H1 (cell line): ENCODE results near the gene RELB. TPM values are rescaled to one million over a fixed set of nuclear protein-coding genes. Genes with fewer than 3 reads are reported as not detected.

Experiments
- CTCF ChIA-PET: fragments of 300-600 bp; sonication (Branson Sonifier 250); formaldehyde crosslinking; loops from one replicate; lab custom pipeline; 2021; ENCODE audit not compliant: partially characterized antibody; lab: Charles Lee
- POLR2A ChIA-PET: fragments of 300-600 bp; sonication (Branson Sonifier 250); formaldehyde crosslinking; loops from one replicate; lab custom pipeline; 2021; ENCODE audit warnings: inconsistent platforms; ENCODE audit not compliant: partially characterized antibody; lab: Charles Lee
- DNase-seq, 2 experiments: peaks; one replicate each; pipeline versions ENCODE4 v3.0.0 to v3.0.0-alpha.2; 2010 to 2022; ENCODE audit warnings: low spot score in 2 of 2, low read depth in 1 of 2, mixed read lengths in 1 of 2
- FAIRE-seq: peaks from 2 replicates; lab custom pipeline; 2011; peaks lifted over from hg19 to GRCh38; lab: Jason Lieb, UNC
- H2AFZ ChIP-seq: 2 replicates; pipeline ENCODE4 v1.8.1; 2012; ENCODE audit warnings: low read length, inconsistent platforms
- H2AK5ac ChIP-seq: 2 replicates; pipeline ENCODE4 v1.6.1; 2013; ENCODE audit warnings: low read depth, low read length
- H2BK120ac ChIP-seq: replicated peaks from 2 replicates; pipeline ENCODE3; 2013; ENCODE audit warnings: low read depth, low read length, inconsistent platforms
- H2BK12ac ChIP-seq: 2 replicates; pipeline ENCODE4 v1.6.1; 2013; ENCODE audit warnings: low read depth, low read length
- H2BK15ac ChIP-seq: 2 replicates; pipeline ENCODE4 v1.6.1; 2013; ENCODE audit warnings: low read length
- H2BK20ac ChIP-seq: 2 replicates; pipeline ENCODE4 v1.6.1; 2013; ENCODE audit warnings: low read length
- H2BK5ac ChIP-seq: 2 replicates; pipeline ENCODE4 v1.6.1; 2013; ENCODE audit warnings: low read depth, low read length
- H3K14ac ChIP-seq: 2 replicates; pipeline ENCODE4 v1.6.1; 2013; ENCODE audit warnings: inconsistent platforms; ENCODE audit not compliant: insufficient read length
- H3K18ac ChIP-seq: 2 replicates; pipeline ENCODE4 v1.6.1; 2013; ENCODE audit warnings: low read length; ENCODE audit errors: extremely low read depth
- H3K23ac ChIP-seq: 2 replicates; pipeline ENCODE4 v1.6.1; 2013; ENCODE audit warnings: inconsistent platforms; ENCODE audit not compliant: insufficient read length
- H3K23me2 ChIP-seq: 2 replicates; pipeline ENCODE4 v1.6.1; 2013; ENCODE audit warnings: low read depth, low read length
- H3K27ac ChIP-seq: 2 replicates; pipeline ENCODE4 v1.6.1; 2011; ENCODE audit warnings: low read depth, low read length, inconsistent platforms
- H3K27me3 ChIP-seq, 4 experiments: replicated peaks in 1 of 4; 1 replicate in 1 of 4; 2 replicates in 3 of 4; pipeline versions ENCODE4 v1.6.1 to v1.8.1; 2011 to 2013; ENCODE audit warnings: low read length in 3 of 4, mild to moderate bottlenecking in 3 of 4, inconsistent platforms in 2 of 4, mixed read lengths in 2 of 4, moderate library complexity in 1 of 4; ENCODE audit not compliant: control insufficient read depth in 3 of 4, insufficient read depth in 3 of 4; ENCODE audit errors: extremely low read depth in 1 of 4
- H3K36me3 ChIP-seq, 4 experiments: 2 replicates each; pipeline versions ENCODE4 v1.6.1 to v1.8.1; 2011 to 2013; ENCODE audit warnings: mild to moderate bottlenecking in 4 of 4, low read length in 3 of 4, moderate library complexity in 2 of 4, control low read depth in 1 of 4, inconsistent platforms in 1 of 4; ENCODE audit not compliant: insufficient read depth in 4 of 4, control insufficient read depth in 2 of 4
- H3K4ac ChIP-seq: replicated peaks from 2 replicates; pipeline ENCODE3; 2013; ENCODE audit warnings: low read length, low read depth, mixed read lengths, inconsistent platforms; ENCODE audit not compliant: insufficient read length
- H3K4me1 ChIP-seq, 4 experiments: replicated peaks in 1 of 4; 1 replicate in 1 of 4; 2 replicates in 3 of 4; pipeline versions ENCODE4 v1.6.1 to v1.8.1; 2011 to 2013; ENCODE audit warnings: low read length in 3 of 4, inconsistent platforms in 2 of 4, mixed read lengths in 1 of 4; ENCODE audit not compliant: insufficient read depth in 4 of 4, control insufficient read depth in 3 of 4
- H3K4me2 ChIP-seq, 2 experiments: 2 replicates each; pipeline versions ENCODE4 v1.6.1 to v1.8.1; 2011 to 2013; ENCODE audit warnings: low read depth in 2 of 2, low read length in 2 of 2, control low read depth in 1 of 2, inconsistent platforms in 1 of 2, mild to moderate bottlenecking in 1 of 2; ENCODE audit not compliant: insufficient read depth in 1 of 2
- H3K4me3 ChIP-seq, 4 experiments: fragments of 200-600, 300-600 bp in 1 of 4; sonication (generic), shearing (Covaris generic), sonication (Bioruptor Twin) in 1 of 4; 2 replicates each; pipeline versions ENCODE4 v1.5.1 to v1.8.1; 2011 to 2016; ENCODE audit warnings: low read length in 4 of 4, low read depth in 3 of 4, control low read depth in 2 of 4, inconsistent platforms in 2 of 4, mild to moderate bottlenecking in 2 of 4, mixed read lengths in 1 of 4, moderate library complexity in 1 of 4; ENCODE audit not compliant: insufficient read depth in 2 of 4; ENCODE audit errors: extremely low read depth in 1 of 4
- H3K56ac ChIP-seq: replicated peaks from 2 replicates; pipeline ENCODE3; 2013; ENCODE audit warnings: low read depth, mild to moderate bottlenecking, mixed read lengths, low read length, inconsistent platforms; ENCODE audit not compliant: insufficient read length
- H3K79me1 ChIP-seq: 2 replicates; pipeline ENCODE4 v1.6.1; 2013; ENCODE audit warnings: low read depth, low read length, control low read depth
- H3K79me2 ChIP-seq, 2 experiments: 2 replicates each; pipeline versions ENCODE4 v1.6.1 to v1.8.1; 2012 to 2013; ENCODE audit warnings: low read length in 2 of 2, mild to moderate bottlenecking in 2 of 2, inconsistent platforms in 1 of 2; ENCODE audit not compliant: insufficient read depth in 2 of 2, control insufficient read depth in 1 of 2
- H3K9ac ChIP-seq, 4 experiments: replicated peaks in 1 of 4; 1 replicate in 1 of 4; 2 replicates in 3 of 4; pipeline versions ENCODE4 v1.6.1 to v1.8.1; 2011 to 2013; ENCODE audit warnings: low read depth in 3 of 4, low read length in 3 of 4, control low read depth in 2 of 4, mild to moderate bottlenecking in 2 of 4, moderate library complexity in 2 of 4, inconsistent platforms in 1 of 4; ENCODE audit errors: extremely low read depth in 1 of 4
- H3K9me3 ChIP-seq, 2 experiments: 2 replicates each; pipeline versions ENCODE4 v1.6.1 to v1.8.1; 2012 to 2013; ENCODE audit warnings: mild to moderate bottlenecking in 2 of 2, moderate library complexity in 2 of 2, control low read depth in 1 of 2, inconsistent platforms in 1 of 2, low read depth in 1 of 2, low read length in 1 of 2, mixed read lengths in 1 of 2; ENCODE audit not compliant: insufficient read depth in 2 of 2
- H4K20me1 ChIP-seq, 2 experiments: replicated peaks in 1 of 2; 2 replicates each; pipeline versions ENCODE3 to v1.8.1; 2011 to 2013; ENCODE audit warnings: inconsistent platforms in 2 of 2, low read length in 2 of 2, mild to moderate bottlenecking in 1 of 2; ENCODE audit not compliant: insufficient read depth in 2 of 2, control insufficient read depth in 1 of 2
- H4K5ac ChIP-seq: 2 replicates; pipeline ENCODE4 v1.6.1; 2013; ENCODE audit warnings: low read length, low read depth, mixed read lengths, inconsistent platforms; ENCODE audit not compliant: insufficient read length
- H4K8ac ChIP-seq: 2 replicates; pipeline ENCODE4 v1.8.0; 2013; ENCODE audit warnings: mild to moderate bottlenecking, moderate library complexity, low read length, inconsistent platforms; ENCODE audit not compliant: insufficient read depth; ENCODE audit errors: extremely low read depth
- H4K91ac ChIP-seq: replicated peaks from 2 replicates; pipeline ENCODE3; 2013; ENCODE audit warnings: low read length, mixed read lengths, inconsistent platforms; ENCODE audit not compliant: insufficient read length
- ASH2L ChIP-seq: fragments of 200-600, 300-600 bp; sonication (generic); IDR thresholded peaks from one replicate; pipeline ENCODE4 v1.7.1; 2017; ENCODE audit warnings: low read length
- CHD2 ChIP-seq: IDR thresholded peaks from 2 replicates; pipeline ENCODE4 v1.6.1; 2012; ENCODE audit warnings: low read length, improper control_type of control experiment
- EP300 ChIP-seq, 2 experiments: IDR thresholded peaks; 1 replicate in 1 of 2; 2 replicates in 1 of 2; pipeline ENCODE4 v1.6.1; 2011 to 2012; ENCODE audit warnings: low read depth in 2 of 2, low read length in 2 of 2, mild to moderate bottlenecking in 2 of 2, borderline replicate concordance in 1 of 2, inconsistent platforms in 1 of 2, moderate library complexity in 1 of 2
- GABPA ChIP-seq: IDR thresholded peaks from 2 replicates; pipeline ENCODE4 v1.6.1; 2011; ENCODE audit warnings: mild to moderate bottlenecking, low read length, moderate library complexity, borderline replicate concordance; ENCODE audit not compliant: insufficient read depth
- POLR2A ChIP-seq, 2 experiments: IDR thresholded peaks; 1 replicate in 1 of 2; 2 replicates in 1 of 2; pipeline ENCODE4 v1.6.1; 2011; ENCODE audit warnings: low read depth in 2 of 2, low read length in 2 of 2, mild to moderate bottlenecking in 2 of 2; ENCODE audit errors: control extremely low read depth in 1 of 2
- POLR2AphosphoS5 ChIP-seq: IDR thresholded peaks from 2 replicates; pipeline ENCODE4 v1.6.1; 2011; ENCODE audit warnings: low read depth, low read length
- RFX5 ChIP-seq: IDR thresholded peaks from 2 replicates; pipeline ENCODE4 v1.6.1; 2011; ENCODE audit warnings: low read depth, low read length, improper control_type of control experiment, borderline replicate concordance
- SAP30 ChIP-seq: fragments of 300-600 bp; sonication (generic); IDR thresholded peaks from 2 replicates; pipeline ENCODE4 v1.7.1; 2012; ENCODE audit warnings: low read length, moderate library complexity, mild to moderate bottlenecking, inconsistent platforms; ENCODE audit not compliant: insufficient read depth, insufficient replicate concordance
- SP2 ChIP-seq: IDR thresholded peaks from 2 replicates; pipeline ENCODE4 v1.6.1; 2012; ENCODE audit warnings: mild to moderate bottlenecking, low read length, inconsistent platforms
- WGBS, 2 experiments: shearing (Covaris generic) in 1 of 2; methylation state at CpG; one replicate each; pipeline versions ENCODE4 v1.1.6 to v1.1.7; 2013 to 2015; ENCODE audit warnings: low lambda C conversion rate in 2 of 2, mixed read lengths in 2 of 2, inconsistent platforms in 1 of 2, low coverage in 1 of 2, missing lambda C conversion rate in 1 of 2; ENCODE audit not compliant: insufficient replicate concordance in 2 of 2, insufficient coverage in 1 of 2, insufficient read length in 1 of 2; ENCODE audit errors: extremely low coverage in 1 of 2, missing lambda C conversion rate in 1 of 2; 5-methylcytosine and 5-hydroxymethylcytosine counted together
- polyA plus RNA-seq, 7 experiments: library from polyadenylated mRNA; depleted of rRNA in 3 of 7; stranded (reverse) in 5 of 7; unstranded in 2 of 7; fragments of >200 nt in 5 of 7; fragments of 200-250 nt in 2 of 7; gene quantifications; 1 replicate in 5 of 7; 2 replicates in 1 of 7; 4 replicates in 1 of 7; pipeline versions ENCODE4 v1.2.1 to v1.2.3, GENCODE V29; 2011 to 2013; ENCODE audit warnings: missing spikeins in 2 of 7, mixed read lengths in 2 of 7
- total RNA-seq: library from RNA; stranded (reverse); fragmentation: NEBNext Ultra II Directional; extraction: Animal tissue kit (Norgen Biotek cat#: 25700); gene quantifications from 2 replicates; pipeline ENCODE4 v1.2.1, GENCODE V29; 2021
- TF ChIP-seq, protein P1 (sequence below): IDR thresholded peaks from 2 replicates; pipeline ENCODE4 v1.6.1; 2012; ENCODE audit warnings: inconsistent platforms

RELB gene
- total and polyA plus RNA-seq, 2 of the 8 experiments (the other 6 are each of a cell fraction or from before 2014, with no cell fraction given), result 10.0 to 13.1 TPM

DNA sequence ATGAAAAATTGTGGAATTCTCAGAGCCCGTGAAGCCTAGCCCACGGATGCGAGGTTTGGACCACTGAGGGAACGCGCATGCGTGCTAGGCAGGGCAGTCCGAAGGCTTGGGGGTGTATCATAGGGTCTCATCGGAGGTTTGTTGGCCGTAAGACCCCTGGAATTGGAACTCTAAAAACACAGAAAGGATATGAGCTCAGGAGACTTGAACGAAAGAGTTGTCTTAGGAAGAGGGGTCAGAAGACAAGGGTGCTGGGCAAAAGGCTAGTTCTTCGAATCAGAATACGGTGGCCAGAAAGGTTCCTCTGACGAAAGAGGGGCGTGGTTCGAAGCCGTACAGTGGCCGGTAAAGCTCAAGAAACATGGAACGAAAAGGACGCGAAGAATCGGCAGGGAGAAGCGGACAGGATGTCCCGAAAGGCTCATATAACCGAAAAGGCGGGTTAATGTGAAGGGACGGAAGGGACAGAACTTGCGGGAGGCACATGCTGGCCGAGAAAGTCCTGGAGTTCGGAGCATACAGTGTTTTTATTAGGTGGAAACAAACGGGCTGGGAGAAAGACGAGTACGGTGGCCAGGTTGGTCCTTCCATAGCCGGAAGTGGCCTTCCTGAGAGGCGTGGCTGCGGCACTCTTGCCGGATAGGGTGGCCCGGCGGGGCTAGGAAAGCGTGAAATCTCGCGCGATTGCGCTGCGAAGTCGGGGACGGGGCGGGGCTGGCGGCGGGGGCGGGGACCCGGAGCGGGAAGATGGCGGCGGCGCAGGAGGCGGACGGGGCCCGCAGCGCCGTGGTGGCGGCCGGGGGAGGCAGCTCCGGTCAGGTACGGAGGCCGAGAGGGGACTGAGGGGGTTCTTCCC, 46.4 kb upstream of the RELB start, which contains the start of gene CLPTM1:
TSS of gene CLPTM1 (plus strand) at position 732 of the 856 bp plus-strand sequence. CDS start at position 748, 16 bp downstream.
- Histone ChIP-seq H3K23me2 (peaks cover 12% of the 10 kb centered on the region; the same call in 1 of the 2 replicates), H3K18ac (peak within 1 kb of the TSS; percentile 95), H2BK5ac (peak within 1 kb of the TSS; percentile 99), H3K27ac (peak within 1 kb of the TSS; percentile 96), H4K5ac (peak within 1 kb of the TSS; percentile 92), H3K14ac (no peak within 1 kb of the TSS), H2AFZ (peak within 1 kb of the TSS; percentile 99), H4K8ac (peak within 1 kb of the TSS; percentile 93), H3K27me3 (no peaks in the 10 kb centered on the region), H3K4me3 (peak within 1 kb of the TSS; percentile 68 to 95 (median 90)), H3K79me2 (peaks cover 29 to 48% of the 10 kb centered on the region in 2 experiments), H2BK120ac (no peak within 1 kb of the TSS), H2BK20ac (no peak within 1 kb of the TSS), H3K4me2 (peak within 1 kb of the TSS; percentile 78 to 84), H3K4ac (peak within 1 kb of the TSS; percentile 71), H3K9me3 (no peaks in the 10 kb centered on the region), H3K36me3 (no peaks in the 10 kb centered on the region), H3K56ac (peak within 1 kb of the TSS; percentile 40), H2BK12ac (peak within 1 kb of the TSS; percentile 94; the same call in 1 of the 2 replicates), H3K23ac (no peak within 1 kb of the TSS), H4K91ac (peak within 1 kb of the TSS; percentile 39), H2BK15ac (peak within 1 kb of the TSS; percentile 88; the same call in 1 of the 2 replicates), H4K20me1 (peaks cover 6 to 21% of the 10 kb centered on the region in 2 experiments), H2AK5ac (0 out of 2 replicates have a peak within 1 kb of the TSS, but pooled peaks have one; percentile 16), H3K79me1 (peaks cover 16% of the 10 kb centered on the region), H3K4me1 (peaks cover 0 to 7% (median 6%) of the 10 kb centered on the region in 4 experiments; a peak in 6 of 7 replicates), H3K9ac (peak within 1 kb of the TSS; percentile 85 to 97 (median 93))
- peak; percentile 83 to 93 for DNase-seq
- 1% methylated on average over 51 of the region's 65 CpGs; no CpG with 5 or more reads in 1 of the 2 experiments for WGBS, 2 experiments
- ChIA-PET POLR2A (interaction anchor here (0.6 to 11.6 kb wide), 24 partner anchors 9 to 306 kb away, joined by 3 to 121 read pairs (median 4); partner anchors contain the start of genes APOC2, APOE, CLASRP and PPP1R37), CTCF (interaction anchor here (0.6 to 8.3 kb wide), 3 partner anchors 38 to 231 kb away, joined by 3 to 201 read pairs (median 3); partner anchors contain the start of gene APOE)
- peak; percentile 19 for FAIRE-seq
- TF ChIP-seq CHD2 (peak; percentile 95), EP300 (IDR thresholded peaks at IDR 0.05; ENCODE audit: borderline replicate concordance in 1 of 2, low read depth in 2 of 2, low read length in 2 of 2) (no peak), GABPA (peak; percentile 59; the same call in 1 of the 2 replicates), POLR2AphosphoS5 (peak; percentile 95), SAP30 (peak; percentile 78), SP2 (no peak), POLR2A (IDR thresholded peaks at IDR 0.05; ENCODE audit: control extremely low read depth in 1 of 2, low read depth in 2 of 2, low read length in 2 of 2) (peak; percentile 97), ASH2L (peak; percentile 73), RFX5 (peak; percentile 53; the same call in 1 of the 2 replicates)
- TF ChIP-seq, protein P1, sequence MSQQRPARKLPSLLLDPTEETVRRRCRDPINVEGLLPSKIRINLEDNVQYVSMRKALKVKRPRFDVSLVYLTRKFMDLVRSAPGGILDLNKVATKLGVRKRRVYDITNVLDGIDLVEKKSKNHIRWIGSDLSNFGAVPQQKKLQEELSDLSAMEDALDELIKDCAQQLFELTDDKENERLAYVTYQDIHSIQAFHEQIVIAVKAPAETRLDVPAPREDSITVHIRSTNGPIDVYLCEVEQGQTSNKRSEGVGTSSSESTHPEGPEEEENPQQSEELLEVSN, result no peak
